Measurements from ENCODE around the gene CRIP1. TPM values are rescaled to one million over a fixed set of nuclear protein-coding genes. Genes with fewer than 3 reads are reported as not detected.

Gene CRIP1
- total RNA-seq, 3 donors from 2014 or later, result 24.1 to 32.8 (median 32.8) TPM

GRCh38 chr14:105537580-105538474 is 51.1 kb downstream of the CRIP1 start:
- Histone ChIP-seq H3K4me1 (no peaks in the 10 kb centered on the region), H3K27me3 (peaks cover 2 to 9% of the 10 kb centered on the region in 2 donors), H3K27ac (no peak overlapping the region), H3K4me3 (peak overlapping the region in 1 of 3 donors; percentile 50), H3K36me3 (no peaks in the 10 kb centered on the region), H3K9me3 (peaks cover 3 to 6% of the 10 kb centered on the region in 2 donors)
- DNase-seq (ENCODE audit: low spot score in 2 of 2), result peak in 1 of 2 donors; percentile 71
- no peak for TF ChIP-seq POLR2A (IDR thresholded peaks at IDR 0.05)
- TF ChIP-seq, protein P1, sequence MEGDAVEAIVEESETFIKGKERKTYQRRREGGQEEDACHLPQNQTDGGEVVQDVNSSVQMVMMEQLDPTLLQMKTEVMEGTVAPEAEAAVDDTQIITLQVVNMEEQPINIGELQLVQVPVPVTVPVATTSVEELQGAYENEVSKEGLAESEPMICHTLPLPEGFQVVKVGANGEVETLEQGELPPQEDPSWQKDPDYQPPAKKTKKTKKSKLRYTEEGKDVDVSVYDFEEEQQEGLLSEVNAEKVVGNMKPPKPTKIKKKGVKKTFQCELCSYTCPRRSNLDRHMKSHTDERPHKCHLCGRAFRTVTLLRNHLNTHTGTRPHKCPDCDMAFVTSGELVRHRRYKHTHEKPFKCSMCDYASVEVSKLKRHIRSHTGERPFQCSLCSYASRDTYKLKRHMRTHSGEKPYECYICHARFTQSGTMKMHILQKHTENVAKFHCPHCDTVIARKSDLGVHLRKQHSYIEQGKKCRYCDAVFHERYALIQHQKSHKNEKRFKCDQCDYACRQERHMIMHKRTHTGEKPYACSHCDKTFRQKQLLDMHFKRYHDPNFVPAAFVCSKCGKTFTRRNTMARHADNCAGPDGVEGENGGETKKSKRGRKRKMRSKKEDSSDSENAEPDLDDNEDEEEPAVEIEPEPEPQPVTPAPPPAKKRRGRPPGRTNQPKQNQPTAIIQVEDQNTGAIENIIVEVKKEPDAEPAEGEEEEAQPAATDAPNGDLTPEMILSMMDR (IDR thresholded peaks at IDR 0.05), result peak; percentile 65 to 88 (median 81)
- intact Hi-C loops (cut with DNase I; ENCODE audit: low total_unique reads), result no loop called here

Other genes with a start within 250 kb of the CRIP1 start
- 10 to 100 TPM; 37.0 to 86.1 (median 41.0) TPM for gene BTBD6, start 238.4 kb upstream of the CRIP1 start, total RNA-seq
- gene BRF1, start 185.9 kb upstream of the CRIP1 start, total RNA-seq, result 10 to 100 TPM; 30.2 to 45.6 (median 38.6) TPM
- gene PACS2, start 172.1 kb upstream of the CRIP1 start, total RNA-seq, result 10 to 100 TPM; 46.0 to 70.9 (median 67.8) TPM
- under 1 TPM; 0.33 to 0.64 (median 0.59) TPM for gene TEX22, start 88.3 kb upstream of the CRIP1 start, total RNA-seq
- gene MTA1, start 67.1 kb upstream of the CRIP1 start, total RNA-seq, result 10 to 100 TPM; 50.7 to 70.1 (median 68.8) TPM
- gene CRIP2, start 12.1 kb upstream of the CRIP1 start, total RNA-seq, result 100 to 1,000 TPM in 1 of 3 donors, 10 to 100 TPM in 2; 46.2 to 146 (median 92.1) TPM
- 1 to 10 TPM; 4.9 to 7.8 (median 6.7) TPM for gene TEDC1, start 4.4 kb downstream of the CRIP1 start, total RNA-seq
- gene TMEM121, start 39.7 kb downstream of the CRIP1 start, total RNA-seq, result 1 to 10 TPM; 2.4 to 9.2 (median 9.2) TPM

Measured in breast epithelium (tissue), 4 donors.